Fibroblast of skin of scalp (primary cell): ENCODE results near the gene GNAI2.
"Not testable (repeated sequence)": the region's sequence is repeated elsewhere in the genome, so short reads cannot be mapped to it uniquely, and the experiment has no call there.

Experiments used
- DNase-seq: peaks from one replicate; pipeline ENCODE4 v3.0.0-alpha.2; 2013

Gene GNAI2

GRCh38 chr3:50264964-50265485, 29.0 kb downstream of the GNAI2 start:
- DNase-seq = no peak

DNA sequence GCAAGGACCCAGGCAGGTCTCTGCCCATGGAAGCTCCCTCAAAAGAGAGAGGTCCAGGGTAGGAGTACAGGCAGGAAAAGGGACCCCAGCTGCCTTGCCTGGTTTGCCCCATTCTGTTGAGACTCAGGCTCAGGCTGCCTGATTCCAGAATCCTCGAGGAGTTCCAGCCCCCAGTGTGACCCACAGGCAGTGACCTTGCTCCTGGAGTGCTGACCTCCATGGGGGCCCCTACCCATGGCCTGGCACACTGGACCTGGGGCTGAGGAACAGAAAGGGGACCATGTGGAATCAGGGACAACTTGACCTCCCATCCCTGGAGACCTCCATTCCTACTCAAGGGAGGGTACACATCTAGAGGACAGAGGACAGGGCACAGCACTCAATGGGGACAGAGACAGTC, 29.6 kb downstream of the GNAI2 start:
- no peak for DNase-seq

DNA sequence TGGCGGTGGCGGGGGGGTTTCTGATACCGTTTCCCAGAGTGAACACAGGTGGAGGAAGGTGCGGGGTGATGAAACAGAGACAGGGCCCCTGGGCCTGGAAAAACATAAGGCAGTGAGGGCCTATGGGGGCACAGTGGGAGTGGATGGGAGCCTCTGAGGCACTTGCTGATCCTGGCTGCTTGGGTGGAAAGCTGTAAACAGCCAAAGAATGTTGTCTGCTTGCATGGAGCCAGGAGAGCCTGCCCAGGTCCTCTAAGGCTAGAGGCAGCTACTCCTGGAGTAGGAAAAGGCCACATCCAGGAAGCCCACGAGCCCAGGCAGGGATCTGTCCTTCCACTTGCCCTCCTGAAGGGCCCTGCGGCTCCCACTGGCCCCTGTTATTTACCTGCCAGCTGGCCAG, 30.0 kb downstream of the GNAI2 start:
- DNase-seq = no peak

GRCh38 chr3:50266836-50267235, 30.8 kb downstream of the GNAI2 start:
- no peak for DNase-seq

GRCh38 chr3:50267280-50267913, 31.4 kb downstream of the GNAI2 start:
- peak; percentile 45 for DNase-seq

DNA sequence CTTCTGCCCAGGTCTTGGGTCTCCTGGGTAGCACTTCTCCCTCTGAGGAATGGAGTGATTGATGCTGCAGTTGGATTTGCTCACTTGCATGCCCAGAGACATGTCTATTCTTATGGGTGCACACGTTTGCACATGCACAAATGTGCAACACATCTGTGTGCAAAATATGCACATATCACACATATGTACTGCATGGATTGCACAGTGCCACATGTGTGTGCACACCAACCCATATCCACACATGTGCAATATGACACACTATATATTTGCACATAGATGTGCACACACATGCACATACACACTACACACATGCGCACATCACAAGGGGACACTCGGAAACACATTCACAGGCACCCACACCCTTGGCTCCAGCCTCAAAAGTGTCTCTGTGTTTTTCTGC, 32.3 kb downstream of the GNAI2 start:
- DNase-seq = no peak

GRCh38 chr3:50268703-50269451, 32.9 kb downstream of the GNAI2 start, which contains the start of gene SEMA3B:
Gene SEMA3B (plus strand): TSS chr3:50269147. CDS start chr3:50269241, 94 bp downstream.
- DNase-seq = peak; percentile 60

- no peak for DNase-seq
Observed at GRCh38 chr3:50269460-50269859, 33.5 kb downstream of the GNAI2 start.

DNA sequence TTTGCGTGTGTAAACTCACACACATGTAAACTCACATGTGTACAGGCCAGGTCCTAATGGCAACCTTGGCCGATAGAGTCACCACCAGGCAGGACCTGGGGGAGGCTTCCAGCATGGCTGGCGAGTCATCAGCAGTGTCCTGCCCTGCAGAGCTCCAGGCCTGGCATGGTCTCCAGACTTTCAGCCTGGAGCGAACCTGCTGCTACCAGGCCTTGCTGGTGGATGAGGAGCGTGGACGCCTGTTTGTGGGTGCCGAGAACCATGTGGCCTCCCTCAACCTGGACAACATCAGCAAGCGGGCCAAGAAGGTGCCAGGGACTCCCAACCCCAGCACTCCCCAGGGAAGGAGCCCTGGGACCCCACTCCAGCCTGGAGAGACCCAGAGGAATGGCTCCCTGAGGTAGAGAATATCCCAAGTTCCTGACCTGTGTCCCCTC, 34.0 kb downstream of the GNAI2 start:
- peak; percentile 44 for DNase-seq

DNA sequence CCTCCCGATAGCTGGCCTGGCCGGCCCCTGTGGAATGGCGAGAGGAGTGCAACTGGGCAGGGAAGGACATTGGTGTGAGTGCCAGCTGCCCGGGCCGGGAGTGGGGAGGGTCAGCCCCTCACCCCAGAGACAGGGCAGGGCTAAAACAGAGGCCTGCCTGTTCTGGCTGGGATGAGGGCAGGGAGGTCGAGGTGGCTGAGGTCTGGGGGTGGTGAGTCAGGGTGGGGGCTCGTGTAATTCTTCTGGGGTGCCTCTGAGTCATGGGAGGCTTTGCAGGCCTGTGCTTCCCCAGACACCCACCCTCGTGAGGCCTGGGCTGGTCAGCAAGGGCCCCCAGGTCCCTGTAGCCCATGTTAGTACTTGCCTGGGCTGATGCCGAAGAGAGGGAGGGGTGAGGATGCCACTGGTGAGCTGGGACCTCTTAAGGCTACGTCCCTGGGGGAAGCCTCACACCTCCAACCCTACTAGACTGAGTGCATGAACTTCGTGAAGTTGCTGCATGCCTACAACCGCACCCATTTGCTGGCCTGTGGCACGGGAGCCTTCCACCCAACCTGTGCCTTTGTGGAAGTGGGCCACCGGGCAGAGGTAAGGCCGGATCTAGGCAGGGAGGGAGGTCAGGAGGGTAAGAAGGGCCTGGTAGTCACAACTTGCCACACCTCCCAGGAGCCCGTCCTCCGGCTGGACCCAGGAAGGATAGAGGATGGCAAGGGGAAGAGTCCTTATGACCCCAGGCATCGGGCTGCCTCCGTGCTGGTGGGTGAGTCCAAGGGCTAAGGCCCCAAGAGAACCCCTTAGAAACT, 34.6 kb downstream of the GNAI2 start:
- no peak for DNase-seq

DNA sequence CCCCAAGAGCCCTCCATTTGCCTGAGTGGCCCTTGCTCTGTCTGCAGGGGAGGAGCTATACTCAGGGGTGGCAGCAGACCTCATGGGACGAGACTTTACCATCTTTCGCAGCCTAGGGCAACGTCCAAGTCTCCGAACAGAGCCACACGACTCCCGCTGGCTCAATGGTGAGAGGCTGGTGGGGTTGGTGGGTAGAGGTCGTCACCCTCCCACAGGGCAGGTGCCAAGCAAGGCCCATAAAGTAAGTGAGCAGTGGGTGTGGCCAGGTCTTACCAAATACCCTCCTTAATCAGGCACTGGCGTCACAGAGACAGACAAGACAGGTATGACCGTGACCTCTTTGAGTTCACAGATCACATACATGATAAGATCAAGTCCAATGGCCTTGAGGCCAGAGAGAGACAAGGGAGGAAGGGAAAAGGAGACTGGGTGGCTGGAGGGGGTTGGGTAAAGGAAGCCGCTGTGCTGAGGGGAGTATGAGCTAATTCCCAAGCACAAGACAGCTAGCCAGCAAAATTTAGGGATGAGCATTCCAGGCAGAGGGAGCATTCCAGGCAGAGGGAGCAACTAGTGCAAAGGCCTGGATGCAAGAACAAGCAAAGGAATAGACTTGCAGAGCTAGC, 35.4 kb downstream of the GNAI2 start:
- no peak for DNase-seq

DNA sequence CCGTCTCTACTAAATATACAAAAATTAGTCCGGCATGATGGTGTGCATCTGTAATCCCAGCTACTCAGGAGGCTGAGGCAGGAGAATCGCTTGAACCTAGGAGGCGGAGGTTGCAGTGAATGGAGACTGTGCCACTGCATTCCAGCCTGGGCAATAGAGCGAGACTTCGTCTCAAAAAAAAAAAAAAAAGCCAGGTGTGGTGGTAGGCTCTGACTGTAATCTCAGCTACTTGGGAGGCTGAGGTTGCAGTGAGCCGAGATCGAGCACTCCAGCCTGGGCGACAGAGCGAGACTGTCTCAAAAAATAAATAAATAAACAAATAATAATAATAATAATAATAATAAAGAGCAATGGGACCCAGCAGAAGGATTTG, 36.5 kb downstream of the GNAI2 start:
- DNase-seq = not testable (repeated sequence)

DNA sequence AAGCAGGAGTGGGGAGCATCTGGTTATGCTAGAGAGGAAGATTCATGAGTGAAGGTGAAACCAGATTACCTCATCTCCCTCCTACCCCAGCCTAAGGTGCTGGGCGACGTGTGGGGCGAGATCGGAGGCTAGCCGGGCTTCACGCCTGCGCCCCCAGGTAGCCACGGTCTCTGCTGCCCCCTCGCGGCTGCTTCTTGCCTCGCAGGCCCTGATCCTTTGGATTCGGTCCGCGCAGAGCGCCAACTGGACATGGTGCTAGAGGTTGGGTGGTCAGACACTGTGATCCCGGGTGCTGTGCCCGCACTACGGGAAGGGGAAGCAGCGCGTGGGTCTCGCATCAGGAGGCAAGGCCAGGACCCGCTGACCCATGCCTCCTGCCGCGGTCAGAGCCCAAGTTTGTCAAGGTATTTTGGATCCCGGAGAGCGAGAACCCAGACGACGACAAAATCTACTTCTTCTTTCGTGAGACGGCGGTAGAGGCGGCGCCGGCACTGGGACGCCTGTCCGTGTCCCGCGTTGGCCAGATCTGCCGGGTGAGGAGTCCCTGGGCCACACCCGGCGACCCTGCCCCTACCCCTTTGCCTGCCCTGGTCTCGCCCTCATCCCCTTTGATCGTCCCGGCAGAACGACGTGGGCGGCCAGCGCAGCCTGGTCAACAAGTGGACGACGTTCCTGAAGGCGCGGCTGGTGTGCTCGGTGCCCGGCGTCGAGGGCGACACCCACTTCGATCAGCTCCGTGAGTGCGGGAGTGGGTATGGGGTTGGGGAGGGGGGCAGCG, 37.1 kb downstream of the GNAI2 start:
- peak; percentile 67 for DNase-seq

- no peak for DNase-seq
Observed at GRCh38 chr3:50273689-50274065, 37.7 kb downstream of the GNAI2 start.

GRCh38 chr3:50274371-50275104, 38.5 kb downstream of the GNAI2 start:
- peak; percentile 60 for DNase-seq

DNA sequence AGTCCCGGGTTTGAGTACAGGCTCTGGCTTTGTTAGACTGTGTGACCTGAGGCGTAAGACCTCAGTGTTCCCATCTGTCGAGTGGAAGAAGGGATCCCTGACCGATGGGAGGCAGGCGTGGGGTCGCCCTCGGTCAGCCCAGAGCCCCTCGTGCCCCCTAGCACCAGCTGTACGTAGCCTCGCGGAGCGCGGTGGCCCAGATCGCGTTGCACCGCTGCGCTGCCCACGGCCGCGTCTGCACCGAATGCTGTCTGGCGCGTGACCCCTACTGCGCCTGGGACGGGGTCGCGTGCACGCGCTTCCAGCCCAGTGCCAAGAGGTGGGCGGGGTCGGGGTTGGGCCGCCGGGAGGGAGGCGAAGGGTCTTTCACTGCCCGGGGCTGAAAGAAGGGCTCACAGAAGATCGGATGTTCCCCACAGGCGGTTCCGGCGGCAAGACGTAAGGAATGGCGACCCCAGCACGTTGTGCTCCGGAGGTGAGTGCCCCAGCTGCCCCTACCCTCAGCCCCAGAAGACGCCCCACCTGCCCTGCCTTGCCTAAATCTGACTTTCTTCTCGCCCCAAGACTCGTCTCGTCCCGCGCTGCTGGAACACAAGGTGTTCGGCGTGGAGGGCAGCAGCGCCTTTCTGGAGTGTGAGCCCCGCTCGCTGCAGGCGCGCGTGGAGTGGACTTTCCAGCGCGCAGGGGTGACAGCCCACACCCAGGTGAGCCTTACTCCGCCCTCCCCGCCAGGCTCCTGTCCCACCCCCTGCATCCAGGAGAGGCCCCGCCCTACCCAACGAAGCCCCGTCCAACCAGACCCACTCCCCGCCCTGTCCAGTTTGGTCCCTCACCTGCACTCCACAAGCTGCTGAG, 39.4 kb downstream of the GNAI2 start:
- no peak for DNase-seq

- DNase-seq = no peak
Observed at GRCh38 chr3:50275996-50276761, 40.2 kb downstream of the GNAI2 start.

DNA sequence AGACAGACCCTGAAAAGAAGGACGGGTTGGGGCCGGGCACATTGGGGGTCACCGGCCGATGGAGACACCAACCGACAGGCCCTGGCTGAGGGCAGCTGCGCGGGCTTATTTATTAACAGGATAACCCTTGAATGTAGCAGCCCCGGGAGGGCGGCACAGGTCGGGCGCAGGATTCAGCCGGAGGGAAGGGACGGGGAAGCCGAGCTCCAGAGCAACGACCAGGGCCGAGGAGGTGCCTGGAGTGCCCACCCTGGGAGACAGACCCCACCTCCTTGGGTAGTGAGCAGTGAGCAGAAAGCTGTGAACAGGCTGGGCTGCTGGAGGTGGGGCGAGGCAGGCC, 40.7 kb downstream of the GNAI2 start:
- no peak for DNase-seq

GRCh38 chr3:50278123-50278879, 42.3 kb downstream of the GNAI2 start:
- DNase-seq = no peak
